Effector memory CD4-positive, alpha-beta T cell (primary cell): Measurements from ENCODE around the gene XCR1.

Source experiments
- DNase-seq, 3 donors: peaks; one replicate each; pipeline ENCODE4 v3.0.0-alpha.2; 2020
- H3K27ac ChIP-seq: 2 replicates; pipeline ENCODE4 v1.7.0; 2013; ENCODE audit warnings: mild to moderate bottlenecking, low read length, moderate library complexity; ENCODE audit not compliant: insufficient read depth, poor library complexity, severe bottlenecking
- H3K27me3 ChIP-seq: replicated peaks from 2 replicates; pipeline ENCODE4 v1.7.0; 2013; ENCODE audit warnings: mild to moderate bottlenecking, low read length; ENCODE audit not compliant: insufficient read depth, control insufficient read depth, poor library complexity, severe bottlenecking
- H3K36me3 ChIP-seq: 2 replicates; pipeline ENCODE4 v1.7.0; 2013; ENCODE audit warnings: mild to moderate bottlenecking, low read length, moderate library complexity; ENCODE audit not compliant: control insufficient read depth, insufficient read depth
- H3K4me1 ChIP-seq: 2 replicates; pipeline ENCODE4 v1.7.0; 2013; ENCODE audit warnings: low read length, mild to moderate bottlenecking; ENCODE audit not compliant: control insufficient read depth, insufficient read depth, poor library complexity, severe bottlenecking
- H3K4me3 ChIP-seq: 2 replicates; pipeline ENCODE4 v1.7.0; 2013; ENCODE audit warnings: low read length, low read depth, mild to moderate bottlenecking; ENCODE audit not compliant: insufficient read depth, poor library complexity, severe bottlenecking
- H3K9me3 ChIP-seq: 2 replicates; pipeline ENCODE4 v1.7.0; 2013; ENCODE audit warnings: mild to moderate bottlenecking, low read length, moderate library complexity; ENCODE audit not compliant: control insufficient read depth

Gene XCR1

GRCh38 chr3:45995236-45996192 is 31.8 kb downstream of the XCR1 start, which contains the start of gene FYCO1:
FYCO1 (minus strand) TSS chr3:45995824; CDS start chr3:45984910, 10,914 bp downstream.
- no peaks in the 10 kb centered on the region for H3K9me3 ChIP-seq
- H3K4me1 ChIP-seq: peaks cover 35% of the 10 kb centered on the region
- peak within 1 kb of the TSS; percentile 95 for H3K4me3 ChIP-seq
- DNase-seq: peak; percentile 67 to 82 (median 73)
- no peaks in the 10 kb centered on the region for H3K36me3 ChIP-seq
- peak within 1 kb of the TSS; percentile 91 for H3K27ac ChIP-seq
- no peaks in the 10 kb centered on the region for H3K27me3 ChIP-seq

DNA sequence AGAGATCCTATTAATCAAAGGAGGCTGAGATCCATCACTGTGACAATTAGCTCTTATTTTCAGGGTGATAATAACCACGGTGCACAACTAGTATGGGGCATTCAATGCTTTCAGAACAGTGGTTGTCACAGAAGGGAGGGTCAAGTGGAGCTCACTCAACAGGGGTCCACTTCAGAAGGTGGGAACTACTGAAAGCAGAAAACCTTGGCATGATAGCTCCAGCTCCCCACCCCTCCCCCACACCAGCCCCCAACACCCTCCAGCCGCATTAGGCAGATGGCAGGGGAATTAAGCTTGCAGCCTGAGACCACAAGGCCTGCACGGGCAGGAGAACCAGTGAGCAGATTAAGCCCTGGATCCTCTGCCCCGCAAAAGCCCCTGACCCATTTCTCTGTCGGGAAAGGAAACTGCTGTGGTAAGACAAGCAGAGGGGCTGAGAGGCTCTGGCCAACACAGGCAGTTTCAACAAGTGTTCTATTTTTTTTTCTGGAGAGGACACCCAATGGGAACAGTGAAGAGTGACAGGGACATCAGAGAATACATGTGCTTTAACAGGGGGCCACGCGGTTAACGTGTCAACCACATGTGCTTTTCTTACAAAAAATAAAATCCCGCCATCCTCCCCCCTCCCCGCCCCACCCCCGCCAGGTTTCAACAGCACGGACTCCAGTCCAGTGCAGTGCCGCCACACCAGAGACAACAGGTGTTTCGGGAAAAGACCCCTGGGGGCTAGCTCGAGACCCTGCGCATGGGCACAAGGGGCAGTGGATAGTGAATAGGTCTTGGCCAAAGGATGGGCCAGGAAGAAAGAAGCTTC is 32.7 kb downstream of the XCR1 start:
- H3K27me3 ChIP-seq: no peaks in the 10 kb centered on the region
- H3K9me3 ChIP-seq: no peaks in the 10 kb centered on the region
- peak; percentile 47 to 60 (median 49) for DNase-seq
- H3K36me3 ChIP-seq: no peaks in the 10 kb centered on the region
- H3K4me1 ChIP-seq: peaks cover 35% of the 10 kb centered on the region
- peak overlapping the region; percentile 95 for H3K4me3 ChIP-seq
- H3K27ac ChIP-seq: peak overlapping the region; percentile 91

- no peaks in the 10 kb centered on the region for H3K9me3 ChIP-seq
- H3K27me3 ChIP-seq: no peaks in the 10 kb centered on the region
- peaks cover 41% of the 10 kb centered on the region for H3K4me1 ChIP-seq
- DNase-seq: peak; percentile 17 to 64 (median 58)
- peak overlapping the region; percentile 91 for H3K27ac ChIP-seq
- no peaks in the 10 kb centered on the region for H3K36me3 ChIP-seq
- H3K4me3 ChIP-seq: no peak overlapping the region
These were observed 33.8 kb downstream of the XCR1 start for GRCh38 chr3:45993421-45994027.

DNA sequence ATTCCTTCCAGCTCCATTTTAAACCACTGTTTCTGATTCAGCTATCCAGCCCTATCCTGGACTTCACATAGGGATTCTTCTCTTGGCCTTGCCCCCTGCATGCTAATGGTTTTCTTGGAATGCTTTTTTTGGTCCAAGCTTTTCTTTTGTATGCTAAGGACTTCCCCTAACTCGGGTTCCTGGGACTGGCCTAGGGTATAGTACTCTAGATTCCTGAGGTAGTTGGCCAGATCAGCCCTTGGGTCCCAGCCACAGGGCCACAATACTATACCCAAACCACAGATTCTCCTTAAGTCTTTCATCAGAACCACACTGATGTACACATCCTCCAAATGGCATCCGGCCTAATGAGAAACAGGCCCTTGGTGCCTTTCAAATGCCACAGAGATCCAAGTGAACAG is 34.5 kb downstream of the XCR1 start:
- peaks cover 41% of the 10 kb centered on the region for H3K4me1 ChIP-seq
- no peak overlapping the region for H3K4me3 ChIP-seq
- H3K27ac ChIP-seq: peak overlapping the region; percentile 59
- no peak for DNase-seq
- no peaks in the 10 kb centered on the region for H3K36me3 ChIP-seq
- no peaks in the 10 kb centered on the region for H3K9me3 ChIP-seq
- no peaks in the 10 kb centered on the region for H3K27me3 ChIP-seq

DNA sequence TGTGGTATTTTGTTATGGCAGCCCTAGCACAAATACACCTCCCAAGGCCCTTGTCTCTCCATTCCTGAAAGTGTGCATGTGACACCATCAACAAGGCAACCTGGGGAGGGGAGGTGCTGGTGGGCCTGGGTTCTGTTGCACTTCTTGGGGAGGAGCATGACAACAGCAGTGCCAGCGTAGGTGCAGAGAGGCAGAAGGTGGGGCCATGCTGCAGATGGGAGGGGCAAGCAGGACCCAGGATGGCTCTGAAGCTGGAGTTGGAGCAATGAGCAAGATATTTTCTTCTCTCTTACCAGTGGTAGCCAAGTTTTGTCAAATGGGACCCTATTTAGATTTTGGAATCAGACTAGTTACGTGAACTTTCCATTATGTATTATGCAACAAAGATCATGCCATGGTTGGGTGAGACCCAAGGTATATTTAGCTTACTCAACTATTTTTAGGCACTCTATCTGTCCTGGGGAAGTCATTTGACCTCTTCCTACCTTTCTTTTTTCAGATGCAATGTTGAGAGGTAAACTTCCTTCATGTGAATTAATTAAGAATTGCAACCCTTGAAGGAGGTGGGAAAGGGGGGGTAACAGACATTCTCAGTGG is 35.1 kb downstream of the XCR1 start:
- H3K4me3 ChIP-seq: no peak overlapping the region
- no peak for DNase-seq
- no peaks in the 10 kb centered on the region for H3K9me3 ChIP-seq
- no peak overlapping the region for H3K27ac ChIP-seq
- no peaks in the 10 kb centered on the region for H3K27me3 ChIP-seq
- no peaks in the 10 kb centered on the region for H3K36me3 ChIP-seq
- peaks cover 41% of the 10 kb centered on the region for H3K4me1 ChIP-seq

DNA sequence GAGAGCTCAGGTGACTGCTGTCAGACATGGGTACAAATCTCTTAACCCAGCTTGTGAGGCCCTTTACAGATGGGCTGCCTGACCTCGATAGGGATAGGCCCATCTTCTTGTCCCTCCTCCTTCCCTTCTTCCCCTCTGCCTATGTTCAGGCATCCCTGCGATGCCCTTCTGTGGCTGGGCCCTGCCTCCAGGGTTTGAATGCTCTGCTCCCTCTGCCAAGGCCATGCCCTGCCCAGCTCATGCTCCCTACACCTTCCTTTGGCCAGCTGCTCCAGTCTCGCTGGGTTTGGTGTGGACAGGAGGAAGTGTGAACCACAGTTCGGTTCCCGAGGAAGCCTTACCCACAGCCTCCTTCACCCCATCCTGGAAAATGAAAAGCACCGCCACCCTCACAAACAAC is 35.9 kb downstream of the XCR1 start:
- DNase-seq: no peak
- peaks cover 41% of the 10 kb centered on the region for H3K4me1 ChIP-seq

DNA sequence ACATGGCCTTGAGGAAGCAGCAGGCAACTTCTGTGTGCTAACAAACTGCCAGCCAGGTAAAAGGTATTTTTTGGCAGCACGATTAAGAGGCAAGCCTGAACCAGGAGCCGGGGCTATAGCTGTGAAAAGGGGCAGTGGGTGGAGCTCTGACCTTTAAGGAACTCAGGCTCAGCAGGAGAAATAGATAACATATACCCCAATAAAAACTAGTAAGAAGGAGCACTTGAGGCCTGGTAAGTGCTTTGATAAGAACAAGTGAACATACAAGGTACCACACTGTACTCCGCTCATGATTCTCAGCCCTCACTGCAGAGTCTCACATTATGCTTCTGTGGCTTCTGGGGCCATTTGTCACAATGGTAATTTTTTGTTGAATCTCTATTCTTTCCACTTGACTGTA is 37.1 kb downstream of the XCR1 start:
- Histone ChIP-seq H3K27ac (no peak overlapping the region), H3K36me3 (peaks cover 4% of the 10 kb centered on the region), H3K4me3 (no peak overlapping the region), H3K4me1 (peaks cover 41% of the 10 kb centered on the region), H3K27me3 (no peaks in the 10 kb centered on the region), H3K9me3 (no peaks in the 10 kb centered on the region)
- no peak for DNase-seq

More for the DNA sequence above, 35.9 kb downstream of the XCR1 start:
- Histone ChIP-seq H3K4me3 (no peak overlapping the region), H3K9me3 (no peaks in the 10 kb centered on the region), H3K36me3 (no peaks in the 10 kb centered on the region), H3K27ac (no peak overlapping the region), H3K27me3 (no peaks in the 10 kb centered on the region)

DNA sequence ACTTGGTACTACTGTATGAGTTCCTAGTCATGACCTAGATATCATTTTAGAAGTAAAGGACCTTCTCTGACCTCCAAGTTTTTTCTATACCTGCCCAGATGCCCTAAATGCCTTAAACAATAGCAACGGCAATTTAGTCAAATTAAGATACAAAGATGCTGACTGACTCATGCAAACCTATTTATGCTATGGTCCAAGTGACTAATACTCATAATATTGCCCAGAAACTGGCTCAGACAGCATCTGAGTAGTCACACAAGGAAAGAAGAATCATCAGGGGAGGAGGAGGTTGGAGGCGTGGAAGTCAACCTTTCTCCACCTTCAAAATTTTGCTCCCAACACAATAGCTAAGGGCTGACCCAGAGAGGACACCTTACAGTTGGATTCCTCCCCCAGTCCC is 38.5 kb downstream of the XCR1 start:
- no peak for DNase-seq
- Histone ChIP-seq H3K27me3 (no peaks in the 10 kb centered on the region), H3K4me1 (peaks cover 30% of the 10 kb centered on the region), H3K9me3 (no peaks in the 10 kb centered on the region), H3K4me3 (no peak overlapping the region), H3K36me3 (peaks cover 11% of the 10 kb centered on the region), H3K27ac (no peak overlapping the region)

DNA sequence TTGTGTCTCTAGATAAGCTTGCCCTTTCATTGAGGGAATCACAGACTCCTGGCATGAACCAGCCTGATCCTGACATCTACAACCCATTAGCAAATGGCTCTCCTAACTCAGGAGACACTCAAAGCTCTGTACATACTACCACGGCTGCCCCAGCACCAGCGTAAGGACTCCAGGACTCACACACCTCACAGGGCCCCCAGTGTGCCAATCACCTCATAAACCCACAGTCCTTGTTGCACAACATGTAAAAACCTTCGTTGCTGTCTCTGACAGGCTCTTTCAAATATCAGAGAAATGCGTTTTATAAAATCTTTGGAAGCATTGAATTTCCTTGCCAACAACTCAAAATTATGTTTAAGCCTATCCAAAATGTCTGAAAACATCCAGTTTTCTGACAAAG is 38.9 kb downstream of the XCR1 start:
- H3K4me1 ChIP-seq: peaks cover 28% of the 10 kb centered on the region
- DNase-seq: no peak
- H3K27me3 ChIP-seq: no peaks in the 10 kb centered on the region

More for the DNA sequence above, 38.9 kb downstream of the XCR1 start:
- no peaks in the 10 kb centered on the region for H3K9me3 ChIP-seq
- peaks cover 15% of the 10 kb centered on the region for H3K36me3 ChIP-seq
- H3K4me3 ChIP-seq: no peak overlapping the region
- no peak overlapping the region for H3K27ac ChIP-seq
